PC-3 (cell line): ENCODE results near the gene DCANP1.

Experiments used
- EZH2 ChIP-seq: fragments of 300-600 bp; sonication (generic); IDR thresholded peaks from one replicate; pipeline ENCODE4 v1.6.1; 2017; ENCODE audit warnings: antibody characterized with exemption, mild to moderate bottlenecking, low read length; ENCODE audit not compliant: unreplicated experiment
- EZH2phosphoT487 ChIP-seq: fragments of 300-600 bp; sonication (generic); IDR thresholded peaks from 2 replicates; pipeline ENCODE4 v1.6.1; 2018; ENCODE audit warnings: mild to moderate bottlenecking, antibody characterized with exemption, low read length, borderline replicate concordance
- TF ChIP-seq, protein P1 (sequence below): fragments of 300-600 bp; sonication (generic); conservative IDR thresholded peaks from 2 replicates; pipeline ENCODE4 v1.5.1; 2017; ENCODE audit warnings: antibody characterized with exemption, low read depth, mild to moderate bottlenecking, low read length

- TF ChIP-seq, protein P1, sequence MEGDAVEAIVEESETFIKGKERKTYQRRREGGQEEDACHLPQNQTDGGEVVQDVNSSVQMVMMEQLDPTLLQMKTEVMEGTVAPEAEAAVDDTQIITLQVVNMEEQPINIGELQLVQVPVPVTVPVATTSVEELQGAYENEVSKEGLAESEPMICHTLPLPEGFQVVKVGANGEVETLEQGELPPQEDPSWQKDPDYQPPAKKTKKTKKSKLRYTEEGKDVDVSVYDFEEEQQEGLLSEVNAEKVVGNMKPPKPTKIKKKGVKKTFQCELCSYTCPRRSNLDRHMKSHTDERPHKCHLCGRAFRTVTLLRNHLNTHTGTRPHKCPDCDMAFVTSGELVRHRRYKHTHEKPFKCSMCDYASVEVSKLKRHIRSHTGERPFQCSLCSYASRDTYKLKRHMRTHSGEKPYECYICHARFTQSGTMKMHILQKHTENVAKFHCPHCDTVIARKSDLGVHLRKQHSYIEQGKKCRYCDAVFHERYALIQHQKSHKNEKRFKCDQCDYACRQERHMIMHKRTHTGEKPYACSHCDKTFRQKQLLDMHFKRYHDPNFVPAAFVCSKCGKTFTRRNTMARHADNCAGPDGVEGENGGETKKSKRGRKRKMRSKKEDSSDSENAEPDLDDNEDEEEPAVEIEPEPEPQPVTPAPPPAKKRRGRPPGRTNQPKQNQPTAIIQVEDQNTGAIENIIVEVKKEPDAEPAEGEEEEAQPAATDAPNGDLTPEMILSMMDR: no peak
- TF ChIP-seq EZH2 (no peak), EZH2phosphoT487 (no peak)
Observed at GRCh38 chr5:135456238-135457099, 9.3 kb upstream of the DCANP1 start.
